Measurements from ENCODE around the gene GSE1.

DNA sequence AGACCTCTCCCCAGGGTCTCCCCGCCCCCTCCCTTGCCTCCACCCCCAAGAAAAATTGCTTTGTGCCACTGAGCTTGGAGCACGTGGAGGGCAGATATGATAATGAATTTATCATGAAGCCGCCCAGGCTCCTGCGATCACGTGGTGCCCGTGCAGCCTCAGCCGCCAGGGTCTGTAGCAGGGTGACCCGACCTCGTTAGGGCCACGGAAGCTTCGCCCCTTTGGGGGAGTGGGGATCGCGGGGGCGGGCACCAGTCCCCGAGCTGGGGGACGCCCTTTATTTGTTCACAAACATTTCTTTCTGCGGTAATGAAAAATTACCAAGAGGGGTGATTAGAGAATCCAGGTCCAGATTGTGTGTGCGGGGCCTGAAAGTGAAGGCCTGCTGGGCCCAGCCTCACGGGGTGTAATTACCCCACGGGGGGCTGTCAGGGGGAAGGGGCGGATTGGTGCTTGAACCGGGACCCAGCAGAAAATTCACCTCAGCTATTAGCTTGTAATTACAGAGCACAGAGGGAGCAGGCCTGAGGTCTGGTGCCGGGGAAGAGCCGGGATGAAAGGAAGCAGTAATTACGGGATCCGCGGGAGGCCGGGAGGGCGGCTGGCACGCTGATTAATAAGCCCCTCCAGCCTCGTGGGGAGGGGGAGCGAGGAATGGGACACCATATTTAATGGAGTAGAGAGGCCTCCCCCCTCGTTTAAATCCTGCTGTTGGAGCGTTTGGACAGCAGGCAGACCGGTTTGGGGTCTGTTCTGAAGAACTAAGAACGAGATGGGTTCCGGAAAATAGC, 13.3 kb downstream of the GSE1 start:
- TF ChIP-seq, protein P1, sequence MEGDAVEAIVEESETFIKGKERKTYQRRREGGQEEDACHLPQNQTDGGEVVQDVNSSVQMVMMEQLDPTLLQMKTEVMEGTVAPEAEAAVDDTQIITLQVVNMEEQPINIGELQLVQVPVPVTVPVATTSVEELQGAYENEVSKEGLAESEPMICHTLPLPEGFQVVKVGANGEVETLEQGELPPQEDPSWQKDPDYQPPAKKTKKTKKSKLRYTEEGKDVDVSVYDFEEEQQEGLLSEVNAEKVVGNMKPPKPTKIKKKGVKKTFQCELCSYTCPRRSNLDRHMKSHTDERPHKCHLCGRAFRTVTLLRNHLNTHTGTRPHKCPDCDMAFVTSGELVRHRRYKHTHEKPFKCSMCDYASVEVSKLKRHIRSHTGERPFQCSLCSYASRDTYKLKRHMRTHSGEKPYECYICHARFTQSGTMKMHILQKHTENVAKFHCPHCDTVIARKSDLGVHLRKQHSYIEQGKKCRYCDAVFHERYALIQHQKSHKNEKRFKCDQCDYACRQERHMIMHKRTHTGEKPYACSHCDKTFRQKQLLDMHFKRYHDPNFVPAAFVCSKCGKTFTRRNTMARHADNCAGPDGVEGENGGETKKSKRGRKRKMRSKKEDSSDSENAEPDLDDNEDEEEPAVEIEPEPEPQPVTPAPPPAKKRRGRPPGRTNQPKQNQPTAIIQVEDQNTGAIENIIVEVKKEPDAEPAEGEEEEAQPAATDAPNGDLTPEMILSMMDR (optimal IDR thresholded peaks at IDR 0.05 in 1 of 3, IDR thresholded peaks at IDR 0.05 in 1 of 3, conservative IDR thresholded peaks at IDR 0.05 in 1 of 3; ENCODE audit: extremely low read depth in 1 of 3, insufficient read depth in 2 of 3, low read length in 3 of 3): no peak
- no peak for TF ChIP-seq EZH2 (IDR thresholded peaks at IDR 0.05; ENCODE audit: low read length)

Data from keratinocyte (primary cell).